GM23338 (cell line): ENCODE results near the gene BIRC7. TPM values are rescaled to one million over a fixed set of nuclear protein-coding genes. Genes with fewer than 3 reads are reported as not detected.
A peak's percentile ranks its signal among the peaks of the same experiment; 100 is the strongest.

Experiments used
- ATAC-seq: fragments of 200-7000 bp; cut with Tn5 transposase; 3 replicates; pipeline ENCODE4 v1.9.1; 2020
- DNase-seq: peaks from one replicate; pipeline ENCODE4 v3.0.0-alpha.2; 2015; ENCODE audit warnings: low spot score
- H2AFZ ChIP-seq: fragments of 200-600 bp; sonication (generic); 2 replicates; pipeline ENCODE4 v1.8.0; 2016; ENCODE audit warnings: antibody characterized with exemption, mild to moderate bottlenecking, moderate library complexity
- H3F3A ChIP-seq: fragments of 200-600 bp; sonication (generic); replicated peaks from 2 replicates; pipeline ENCODE4 v1.8.0; 2017; ENCODE audit warnings: antibody characterized with exemption, mixed run types, low read depth
- H3K27ac ChIP-seq: fragments of 200-600 bp; sonication (generic); 2 replicates; pipeline ENCODE4 v1.6.1; 2016; ENCODE audit warnings: low read depth
- H3K27me3 ChIP-seq: fragments of 200-600 bp; sonication (generic); 2 replicates; pipeline ENCODE4 v1.8.0; 2016; ENCODE audit warnings: mild to moderate bottlenecking, mixed run types, moderate library complexity; ENCODE audit not compliant: insufficient read depth
- H3K36me3 ChIP-seq: fragments of 200-600 bp; sonication (generic); 2 replicates; pipeline ENCODE4 v1.8.0; 2016; ENCODE audit warnings: mild to moderate bottlenecking; ENCODE audit not compliant: insufficient read depth
- H3K4me1 ChIP-seq: fragments of 200-600 bp; sonication (generic); 2 replicates; pipeline ENCODE4 v1.8.0; 2016; ENCODE audit warnings: mild to moderate bottlenecking, moderate library complexity; ENCODE audit not compliant: insufficient read depth
- H3K4me2 ChIP-seq: fragments of 200-600 bp; sonication (generic); 2 replicates; pipeline ENCODE4 v1.7.1; 2017; ENCODE audit warnings: mixed run types
- H3K4me3 ChIP-seq: fragments of 200-600 bp; sonication (generic); 2 replicates; pipeline ENCODE4 v1.6.1; 2016; ENCODE audit warnings: mixed run types
- H3K79me2 ChIP-seq: fragments of 200-600 bp; sonication (generic); replicated peaks from 2 replicates; pipeline ENCODE4 v1.8.0; 2017; ENCODE audit warnings: mild to moderate bottlenecking; ENCODE audit not compliant: insufficient read depth
- H3K9me2 ChIP-seq: fragments of 200-600 bp; sonication (generic); 2 replicates; pipeline ENCODE4 v1.8.0; 2017; ENCODE audit not compliant: insufficient read depth
- H4K20me1 ChIP-seq: fragments of 200-600 bp; sonication (generic); replicated peaks from 2 replicates; pipeline ENCODE4 v1.8.0; 2017; ENCODE audit warnings: mild to moderate bottlenecking; ENCODE audit not compliant: insufficient read depth
- H3K27ac Mint-ChIP-seq: 2 replicates; pipeline ENCODE4 v1.8.0; 2020; ENCODE audit warnings: inconsistent platforms, mild to moderate bottlenecking, moderate library complexity, mixed read lengths
- H3K27me3 Mint-ChIP-seq: 3 replicates; pipeline ENCODE4 v1.8.0; 2022; ENCODE audit warnings: low read depth, mild to moderate bottlenecking, moderate library complexity, mixed read lengths, inconsistent platforms; ENCODE audit not compliant: insufficient read depth, poor library complexity
- H3K36me3 Mint-ChIP-seq: 3 replicates; pipeline ENCODE4 v1.8.0; 2021; ENCODE audit warnings: low read depth, mild to moderate bottlenecking, inconsistent platforms, moderate library complexity, mixed read lengths
- H3K4me1 Mint-ChIP-seq: 3 replicates; pipeline ENCODE4 v1.8.0; 2020; ENCODE audit warnings: mild to moderate bottlenecking, inconsistent platforms, mixed read lengths
- H3K4me3 Mint-ChIP-seq: 3 replicates; pipeline ENCODE4 v1.8.0; 2021; ENCODE audit warnings: moderate library complexity, mild to moderate bottlenecking, inconsistent platforms, mixed read lengths
- H3K9me3 Mint-ChIP-seq: 3 replicates; pipeline ENCODE4 v1.8.0; 2020; ENCODE audit warnings: moderate library complexity, mild to moderate bottlenecking, inconsistent platforms, mixed read lengths
- CREB1 ChIP-seq: fragments of 250-450 bp; sonication (Bioruptor Pico); IDR thresholded peaks from 2 replicates; pipeline ENCODE4 v1.5.0; 2020; ENCODE audit warnings: low read depth, mild to moderate bottlenecking, moderate library complexity
- EZH2phosphoT487 ChIP-seq: fragments of 200-600 bp; sonication (generic); IDR thresholded peaks from one replicate; pipeline ENCODE4 v1.8.1; 2018; ENCODE audit warnings: antibody characterized with exemption; ENCODE audit not compliant: unreplicated experiment
- JUNB ChIP-seq: IDR thresholded peaks from one replicate; pipeline ENCODE4 v1.6.1; 2016; ENCODE audit warnings: antibody characterized with exemption; ENCODE audit not compliant: unreplicated experiment
- NANOG ChIP-seq: IDR thresholded peaks from 2 replicates; pipeline ENCODE4 v1.6.1; 2016; ENCODE audit warnings: antibody characterized with exemption, borderline replicate concordance
- POLR2AphosphoS5 ChIP-seq: IDR thresholded peaks from 2 replicates; pipeline ENCODE4 v1.6.1; 2016; ENCODE audit warnings: antibody characterized with exemption, low read depth
- STAT1 ChIP-seq: IDR thresholded peaks from one replicate; pipeline ENCODE4 v1.6.1; 2016; ENCODE audit warnings: antibody characterized with exemption; ENCODE audit not compliant: unreplicated experiment
- ZNF114 ChIP-seq: fragments of 250-450 bp; sonication (Bioruptor Pico); IDR thresholded peaks from 2 replicates; pipeline ENCODE4 v1.5.0; 2020; ENCODE audit warnings: mild to moderate bottlenecking, moderate library complexity
- ZNF331 ChIP-seq: fragments of 250-450 bp; sonication (Bioruptor Pico); IDR thresholded peaks from 2 replicates; pipeline ENCODE4 v1.5.0; 2020; ENCODE audit warnings: low read depth, mild to moderate bottlenecking, moderate library complexity
- polyA plus RNA-seq: library from polyadenylated mRNA; unstranded; fragments of >200 nt; fragmentation: Nextera tagmentation; extraction: Ambion mirVana; gene quantifications from 2 replicates; pipeline ENCODE4 v1.2.1, GENCODE V29; 2016
- total RNA-seq: library from RNA; depleted of rRNA; stranded (reverse); fragments of >200 nt; shearing (Covaris generic); gene quantifications from 2 replicates; pipeline ENCODE4 v1.2.3, GENCODE V29; 2014
- TF ChIP-seq, protein P1 (sequence below), 2 experiments: fragments of 200-600 bp in 1 of 2; sonication (generic) in 1 of 2; conservative IDR thresholded peaks; 2 replicates each; pipeline versions ENCODE4 v1.5.1 to v1.6.1; 2016 to 2017; ENCODE audit warnings: antibody characterized with exemption in 2 of 2, low read depth in 2 of 2, mild to moderate bottlenecking in 2 of 2, moderate library complexity in 1 of 2
- TF ChIP-seq, protein P2 (sequence below): IDR thresholded peaks from one replicate; pipeline ENCODE4 v1.6.1; 2018; ENCODE audit warnings: antibody characterized with exemption; ENCODE audit not compliant: unreplicated experiment
- TF ChIP-seq, protein P3 (sequence below): IDR thresholded peaks from 2 replicates; pipeline ENCODE4 v1.6.1; 2016; ENCODE audit warnings: antibody characterized with exemption

BIRC7 gene
- total and polyA plus RNA-seq, 2 experiments from 2014 or later: 0.16 to 0.24 TPM

DNA sequence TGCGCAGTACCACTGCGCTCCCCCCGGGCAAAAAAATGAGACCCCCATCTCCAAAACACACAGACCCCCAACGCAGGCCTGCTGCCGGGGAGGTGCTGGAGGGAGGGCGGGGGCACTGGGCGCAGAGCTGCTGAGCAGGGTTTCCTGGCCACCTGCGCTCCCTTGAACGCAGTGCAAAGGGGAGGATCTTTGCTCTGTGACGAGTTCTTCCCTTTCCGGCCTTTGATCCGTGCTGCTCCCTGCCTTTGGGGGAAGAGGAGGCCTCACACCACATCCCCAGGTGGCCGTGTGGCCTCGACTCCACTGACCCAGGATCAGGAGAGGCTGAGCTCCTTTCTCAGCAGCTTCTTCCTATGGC, 48.4 kb downstream of the BIRC7 start:
- Histone ChIP-seq H3K79me2 (no peaks in the 10 kb centered on the region), H3K27me3 (no peaks in the 10 kb centered on the region), H3K4me2 (no peak overlapping the region), H3K36me3 (peaks cover 6% of the 10 kb centered on the region; the same call in 1 of the 2 replicates), H3K4me1 (no peaks in the 10 kb centered on the region), H3K4me3 (no peak overlapping the region), H4K20me1 (peaks cover 2% of the 10 kb centered on the region; the same call in 1 of the 2 replicates), H3K27ac (no peak overlapping the region), H3F3A (0 out of 2 replicates have a peak, but pooled peaks cover 3% of the 10 kb centered on the region), H3K9me2 (no peaks in the 10 kb centered on the region), H2AFZ (no peak overlapping the region)
- Mint-ChIP-seq H3K9me3 (no peaks in the 10 kb centered on the region), H3K27ac (no peak overlapping the region), H3K36me3 (peaks cover 33% of the 10 kb centered on the region), H3K27me3 (peaks cover 7% of the 10 kb centered on the region), H3K4me1 (no peaks in the 10 kb centered on the region; the same call in 2 of the 3 replicates), H3K4me3 (no peak overlapping the region)
- TF ChIP-seq, protein P1, sequence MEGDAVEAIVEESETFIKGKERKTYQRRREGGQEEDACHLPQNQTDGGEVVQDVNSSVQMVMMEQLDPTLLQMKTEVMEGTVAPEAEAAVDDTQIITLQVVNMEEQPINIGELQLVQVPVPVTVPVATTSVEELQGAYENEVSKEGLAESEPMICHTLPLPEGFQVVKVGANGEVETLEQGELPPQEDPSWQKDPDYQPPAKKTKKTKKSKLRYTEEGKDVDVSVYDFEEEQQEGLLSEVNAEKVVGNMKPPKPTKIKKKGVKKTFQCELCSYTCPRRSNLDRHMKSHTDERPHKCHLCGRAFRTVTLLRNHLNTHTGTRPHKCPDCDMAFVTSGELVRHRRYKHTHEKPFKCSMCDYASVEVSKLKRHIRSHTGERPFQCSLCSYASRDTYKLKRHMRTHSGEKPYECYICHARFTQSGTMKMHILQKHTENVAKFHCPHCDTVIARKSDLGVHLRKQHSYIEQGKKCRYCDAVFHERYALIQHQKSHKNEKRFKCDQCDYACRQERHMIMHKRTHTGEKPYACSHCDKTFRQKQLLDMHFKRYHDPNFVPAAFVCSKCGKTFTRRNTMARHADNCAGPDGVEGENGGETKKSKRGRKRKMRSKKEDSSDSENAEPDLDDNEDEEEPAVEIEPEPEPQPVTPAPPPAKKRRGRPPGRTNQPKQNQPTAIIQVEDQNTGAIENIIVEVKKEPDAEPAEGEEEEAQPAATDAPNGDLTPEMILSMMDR (conservative IDR thresholded peaks at IDR 0.05; ENCODE audit: low read depth in 2 of 2): no peak
- TF ChIP-seq CREB1 (no peak), ZNF331 (CRISPR knock-in tag) (no peak), ZNF114 (CRISPR knock-in tag) (no peak), JUNB (no peak), EZH2phosphoT487 (no peak), NANOG (no peak)
- TF ChIP-seq, protein P2, sequence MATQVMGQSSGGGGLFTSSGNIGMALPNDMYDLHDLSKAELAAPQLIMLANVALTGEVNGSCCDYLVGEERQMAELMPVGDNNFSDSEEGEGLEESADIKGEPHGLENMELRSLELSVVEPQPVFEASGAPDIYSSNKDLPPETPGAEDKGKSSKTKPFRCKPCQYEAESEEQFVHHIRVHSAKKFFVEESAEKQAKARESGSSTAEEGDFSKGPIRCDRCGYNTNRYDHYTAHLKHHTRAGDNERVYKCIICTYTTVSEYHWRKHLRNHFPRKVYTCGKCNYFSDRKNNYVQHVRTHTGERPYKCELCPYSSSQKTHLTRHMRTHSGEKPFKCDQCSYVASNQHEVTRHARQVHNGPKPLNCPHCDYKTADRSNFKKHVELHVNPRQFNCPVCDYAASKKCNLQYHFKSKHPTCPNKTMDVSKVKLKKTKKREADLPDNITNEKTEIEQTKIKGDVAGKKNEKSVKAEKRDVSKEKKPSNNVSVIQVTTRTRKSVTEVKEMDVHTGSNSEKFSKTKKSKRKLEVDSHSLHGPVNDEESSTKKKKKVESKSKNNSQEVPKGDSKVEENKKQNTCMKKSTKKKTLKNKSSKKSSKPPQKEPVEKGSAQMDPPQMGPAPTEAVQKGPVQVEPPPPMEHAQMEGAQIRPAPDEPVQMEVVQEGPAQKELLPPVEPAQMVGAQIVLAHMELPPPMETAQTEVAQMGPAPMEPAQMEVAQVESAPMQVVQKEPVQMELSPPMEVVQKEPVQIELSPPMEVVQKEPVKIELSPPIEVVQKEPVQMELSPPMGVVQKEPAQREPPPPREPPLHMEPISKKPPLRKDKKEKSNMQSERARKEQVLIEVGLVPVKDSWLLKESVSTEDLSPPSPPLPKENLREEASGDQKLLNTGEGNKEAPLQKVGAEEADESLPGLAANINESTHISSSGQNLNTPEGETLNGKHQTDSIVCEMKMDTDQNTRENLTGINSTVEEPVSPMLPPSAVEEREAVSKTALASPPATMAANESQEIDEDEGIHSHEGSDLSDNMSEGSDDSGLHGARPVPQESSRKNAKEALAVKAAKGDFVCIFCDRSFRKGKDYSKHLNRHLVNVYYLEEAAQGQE: no peak
- no peak for DNase-seq
- no peak for ATAC-seq

DNA sequence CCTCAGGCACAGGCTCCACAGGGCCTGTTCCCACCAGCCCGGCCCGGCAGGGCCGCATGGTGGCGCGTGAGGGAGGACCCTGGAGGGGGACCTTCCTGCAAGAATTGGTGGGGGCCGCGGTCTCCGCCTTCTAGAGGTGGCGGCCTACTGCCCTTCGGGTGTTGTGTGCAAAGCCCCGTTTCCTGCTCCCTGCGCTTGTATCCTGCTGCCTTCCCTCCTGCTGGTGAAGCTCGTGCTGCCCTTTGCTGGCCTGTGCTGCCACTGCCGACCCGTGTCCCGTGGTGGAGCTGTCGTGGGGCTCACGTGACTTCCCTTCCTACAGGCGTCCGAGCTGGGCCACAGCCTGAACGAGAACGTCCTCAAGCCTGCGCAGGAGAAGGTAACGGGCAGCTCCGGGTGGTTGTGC, 48.8 kb downstream of the BIRC7 start:
- no peak overlapping the region for H3K4me3 ChIP-seq
- peak overlapping the region; percentile 78; the same call in 1 of the 2 replicates for H3K27ac Mint-ChIP-seq
- H2AFZ ChIP-seq: no peak overlapping the region
- DNase-seq: no peak
- H3K36me3 ChIP-seq: peaks cover 3% of the 10 kb centered on the region; the same call in 1 of the 2 replicates
- H3K27me3 Mint-ChIP-seq: peaks cover 7% of the 10 kb centered on the region
- H3K79me2 ChIP-seq: no peaks in the 10 kb centered on the region
- no peak for ATAC-seq
- H3K9me2 ChIP-seq: no peaks in the 10 kb centered on the region
- H3K27ac ChIP-seq: no peak overlapping the region
- no peak overlapping the region for H3K4me2 ChIP-seq
- no peak overlapping the region for H3K4me3 Mint-ChIP-seq
- H3F3A ChIP-seq: 0 out of 2 replicates have a peak, but pooled peaks cover 3% of the 10 kb centered on the region
- H3K4me1 ChIP-seq: no peaks in the 10 kb centered on the region
- H4K20me1 ChIP-seq: no peaks in the 10 kb centered on the region; the same call in 1 of the 2 replicates
- H3K4me1 Mint-ChIP-seq: no peaks in the 10 kb centered on the region; the same call in 2 of the 3 replicates
- no peaks in the 10 kb centered on the region for H3K27me3 ChIP-seq
- H3K9me3 Mint-ChIP-seq: no peaks in the 10 kb centered on the region
- H3K36me3 Mint-ChIP-seq: peaks cover 28% of the 10 kb centered on the region
- TF ChIP-seq ZNF114 (CRISPR knock-in tag) (no peak), STAT1 (no peak), ZNF331 (CRISPR knock-in tag) (no peak), POLR2AphosphoS5 (no peak)
- TF ChIP-seq, protein P2: no peak
- TF ChIP-seq, protein P3, sequence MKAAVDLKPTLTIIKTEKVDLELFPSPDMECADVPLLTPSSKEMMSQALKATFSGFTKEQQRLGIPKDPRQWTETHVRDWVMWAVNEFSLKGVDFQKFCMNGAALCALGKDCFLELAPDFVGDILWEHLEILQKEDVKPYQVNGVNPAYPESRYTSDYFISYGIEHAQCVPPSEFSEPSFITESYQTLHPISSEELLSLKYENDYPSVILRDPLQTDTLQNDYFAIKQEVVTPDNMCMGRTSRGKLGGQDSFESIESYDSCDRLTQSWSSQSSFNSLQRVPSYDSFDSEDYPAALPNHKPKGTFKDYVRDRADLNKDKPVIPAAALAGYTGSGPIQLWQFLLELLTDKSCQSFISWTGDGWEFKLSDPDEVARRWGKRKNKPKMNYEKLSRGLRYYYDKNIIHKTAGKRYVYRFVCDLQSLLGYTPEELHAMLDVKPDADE: no peak
